ENCODE data around the gene MIF4GD. TPM values are rescaled to one million over a fixed set of nuclear protein-coding genes. Genes with fewer than 3 reads are reported as not detected.

Gene MIF4GD
- total and polyA plus RNA-seq, 9 of the 15 experiments (the other 6 are each of a cell fraction or from before 2014, with no cell fraction given): 11.8 to 63.8 (median 28.1) TPM

- TF ChIP-seq SNAPC5 (CRISPR knock-in tag; IDR thresholded peaks at IDR 0.05) (no peak), CCAR2 (IDR thresholded peaks at IDR 0.05; ENCODE audit: low read depth, low read length) (no peak), CBX5 (IDR thresholded peaks at IDR 0.05; ENCODE audit: borderline replicate concordance, low read depth) (no peak), HDAC8 (tag; IDR thresholded peaks at IDR 0.05) (no peak), ZNF174 (CRISPR knock-in tag; IDR thresholded peaks at IDR 0.05) (no peak), YY1 (IDR thresholded peaks at IDR 0.05; ENCODE audit: borderline replicate concordance in 1 of 3, control insufficient read depth in 1 of 3, extremely low read depth in 1 of 3, insufficient read depth in 3 of 3, insufficient read length in 1 of 3, insufficient replicate concordance in 2 of 3, low read depth in 1 of 3, low read length in 2 of 3) (no peak), ZNF512 (tag; IDR thresholded peaks at IDR 0.05) (no peak), FOXJ2 (tag; IDR thresholded peaks at IDR 0.05) (no peak), RB1 (IDR thresholded peaks at IDR 0.05; ENCODE audit: low read depth) (no peak), ZNF431 (CRISPR knock-in tag; IDR thresholded peaks at IDR 0.05) (no peak), CBX1 (IDR thresholded peaks at IDR 0.05; ENCODE audit: low read depth) (no peak), SUPT5H (IDR thresholded peaks at IDR 0.05) (peak; percentile 55; the same call in 1 of the 2 replicates), NRF1 (conservative IDR thresholded peaks at IDR 0.05 in 1 of 2, IDR thresholded peaks at IDR 0.05 in 1 of 2) (peak; percentile 64 to 70), ZBTB8A (IDR thresholded peaks at IDR 0.05; ENCODE audit: partially characterized antibody) (no peak), MYBL2 (IDR thresholded peaks at IDR 0.05; ENCODE audit: low read depth) (no peak), MYBL2 (CRISPR knock-in tag; IDR thresholded peaks at IDR 0.05; ENCODE audit: borderline replicate concordance) (no peak), MAZ (CRISPR knock-in tag; conservative IDR thresholded peaks at IDR 0.05 in 1 of 2, IDR thresholded peaks at IDR 0.05 in 1 of 2) (no peak), SIRT6 (IDR thresholded peaks at IDR 0.05; ENCODE audit: low read depth, low read length) (peak; percentile 47), POLR3G (IDR thresholded peaks at IDR 0.05; ENCODE audit: extremely low read depth, insufficient read length, insufficient replicate concordance) (no peak), ZNF780A (CRISPR knock-in tag; IDR thresholded peaks at IDR 0.05) (no peak), SIX5 (IDR thresholded peaks at IDR 0.05; ENCODE audit: borderline replicate concordance in 1 of 2, insufficient read depth in 1 of 2, low read depth in 1 of 2, low read length in 2 of 2) (no peak), NCOA2 (IDR thresholded peaks at IDR 0.05; ENCODE audit: partially characterized antibody in 2 of 2) (no peak), ZFP36 (IDR thresholded peaks at IDR 0.05; ENCODE audit: low read depth, low read length, partially characterized antibody) (no peak), HNRNPK (IDR thresholded peaks at IDR 0.05; ENCODE audit: low read depth, low read length, poor library complexity, severe bottlenecking) (no peak), CHD2 (IDR thresholded peaks at IDR 0.05; ENCODE audit: low read depth, low read length) (no peak)
- TF ChIP-seq, protein P1, sequence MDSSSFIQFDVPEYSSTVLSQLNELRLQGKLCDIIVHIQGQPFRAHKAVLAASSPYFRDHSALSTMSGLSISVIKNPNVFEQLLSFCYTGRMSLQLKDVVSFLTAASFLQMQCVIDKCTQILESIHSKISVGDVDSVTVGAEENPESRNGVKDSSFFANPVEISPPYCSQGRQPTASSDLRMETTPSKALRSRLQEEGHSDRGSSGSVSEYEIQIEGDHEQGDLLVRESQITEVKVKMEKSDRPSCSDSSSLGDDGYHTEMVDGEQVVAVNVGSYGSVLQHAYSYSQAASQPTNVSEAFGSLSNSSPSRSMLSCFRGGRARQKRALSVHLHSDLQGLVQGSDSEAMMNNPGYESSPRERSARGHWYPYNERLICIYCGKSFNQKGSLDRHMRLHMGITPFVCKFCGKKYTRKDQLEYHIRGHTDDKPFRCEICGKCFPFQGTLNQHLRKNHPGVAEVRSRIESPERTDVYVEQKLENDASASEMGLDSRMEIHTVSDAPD (CRISPR knock-in tag; IDR thresholded peaks at IDR 0.05): no peak
Measured at GRCh38 chr17:75267411-75268232, 3.4 kb downstream of the MIF4GD start (continued).

Data from K562 (cell line).